ENCODE measurements around the gene TGFBR3L.
"Not testable (repeated sequence)": the region's sequence is repeated elsewhere in the genome, so short reads cannot be mapped to it uniquely, and the experiment has no call there.

Gene TGFBR3L

GRCh38 chr19:7928334-7928706 is 13.7 kb downstream of the TGFBR3L start:
- DNase-seq (ENCODE audit: low read depth in 2 of 2): no peak

GRCh38 chr19:7928741-7929701 is 14.4 kb downstream of the TGFBR3L start:
- DNase-seq (ENCODE audit: low read depth in 2 of 2): peak; percentile 45 to 50

GRCh38 chr19:7930030-7930429 is 15.4 kb downstream of the TGFBR3L start:
- DNase-seq (ENCODE audit: low read depth in 2 of 2): not testable (repeated sequence)

GRCh38 chr19:7930765-7931164 is 16.1 kb downstream of the TGFBR3L start:
- no peak for DNase-seq (ENCODE audit: low read depth in 2 of 2)

- no peak for DNase-seq (ENCODE audit: low read depth in 2 of 2)
Observed at GRCh38 chr19:7931221-7932061, 16.8 kb downstream of the TGFBR3L start.

GRCh38 chr19:7932276-7932929 is 17.8 kb downstream of the TGFBR3L start:
- no peak for DNase-seq (ENCODE audit: low read depth in 2 of 2)

GRCh38 chr19:7932930-7933300 is 18.3 kb downstream of the TGFBR3L start:
- no peak for DNase-seq (ENCODE audit: low read depth in 2 of 2)

- no peak for DNase-seq (ENCODE audit: low read depth in 2 of 2)
Observed at GRCh38 chr19:7933411-7933810, 18.8 kb downstream of the TGFBR3L start.

- no peak for DNase-seq (ENCODE audit: low read depth in 2 of 2)
Observed at GRCh38 chr19:7933828-7934725, 19.4 kb downstream of the TGFBR3L start.

GRCh38 chr19:7934766-7935165 is 20.1 kb downstream of the TGFBR3L start:
- no peak for DNase-seq (ENCODE audit: low read depth in 2 of 2)

- no peak for DNase-seq (ENCODE audit: low read depth in 2 of 2)
Observed at GRCh38 chr19:7940841-7941240, 26.2 kb downstream of the TGFBR3L start.

GRCh38 chr19:7941895-7942596 is 27.4 kb downstream of the TGFBR3L start:
- DNase-seq (ENCODE audit: low read depth in 2 of 2): no peak

GRCh38 chr19:7942981-7943443 is 28.4 kb downstream of the TGFBR3L start:
- DNase-seq (ENCODE audit: low read depth in 2 of 2): no peak

GRCh38 chr19:7943444-7944176 is 29.0 kb downstream of the TGFBR3L start, which contains the start of gene TIMM44:
TSS of gene TIMM44 (minus strand) at chr19:7943666. CDS start at chr19:7943651, 15 bp downstream.
- DNase-seq (ENCODE audit: low read depth in 2 of 2): peak; percentile 92 to 98

GRCh38 chr19:7944177-7944761 is 29.6 kb downstream of the TGFBR3L start:
- DNase-seq (ENCODE audit: low read depth in 2 of 2): peak; percentile 67 to 74

- no peak for DNase-seq (ENCODE audit: low read depth in 2 of 2)
Observed at GRCh38 chr19:7947939-7948338, 33.3 kb downstream of the TGFBR3L start.

GRCh38 chr19:7953060-7953459 is 38.4 kb downstream of the TGFBR3L start:
- DNase-seq (ENCODE audit: low read depth in 2 of 2): no peak

GRCh38 chr19:7953576-7953975 is 38.9 kb downstream of the TGFBR3L start:
- no peak for DNase-seq (ENCODE audit: low read depth in 2 of 2)

- no peak for DNase-seq (ENCODE audit: low read depth in 2 of 2)
Observed at GRCh38 chr19:7955696-7956095, 41.1 kb downstream of the TGFBR3L start.

Measured in stimulated activated CD8-positive, alpha-beta memory T cell treated with anti-CD3 and anti-CD28 coated beads, Interleukin-2, amount 100 ng/mL, for 1 hour (primary cell).